Measurements from ENCODE around the gene NOP53.
"Not testable (repeated sequence)": the region's sequence is repeated elsewhere in the genome, so short reads cannot be mapped to it uniquely, and the experiment has no call there.

The NOP53 gene

DNA sequence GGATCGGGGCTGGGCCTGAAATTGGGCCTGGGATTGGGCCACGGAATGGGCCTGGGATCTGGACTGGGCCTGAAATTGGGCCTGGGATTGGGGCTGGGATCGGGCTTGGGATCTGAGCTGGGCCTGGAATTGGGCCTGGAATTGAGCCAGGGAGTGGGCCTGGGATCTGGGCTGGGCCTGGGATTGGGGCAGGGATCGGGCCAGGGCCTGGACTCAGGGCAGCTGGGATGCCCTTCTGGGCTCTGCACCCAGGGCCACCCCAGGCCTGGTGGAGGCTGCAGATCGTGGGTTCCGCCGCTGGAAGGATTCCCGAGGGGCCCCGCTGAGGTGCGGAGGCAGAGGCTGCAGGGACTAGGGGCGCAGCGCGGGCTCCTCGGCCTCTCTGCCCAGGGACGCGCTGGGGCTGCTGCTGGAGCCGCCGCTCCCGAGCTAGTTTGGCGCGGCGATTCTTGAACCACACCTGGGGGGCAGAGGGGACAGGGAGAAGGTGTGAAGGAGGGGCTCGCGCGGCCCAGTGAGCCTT lies 57.2 kb downstream of the NOP53 start:
- DNase-seq (ENCODE audit: insufficient read length, low spot score) (no peak), FAIRE-seq (no peak)

GRCh38 chr19:47803148-47803547 lies 57.8 kb downstream of the NOP53 start:
- not testable (repeated sequence) for FAIRE-seq; DNase-seq (ENCODE audit: insufficient read length, low spot score)

GRCh38 chr19:47803671-47804070 lies 58.3 kb downstream of the NOP53 start:
- not testable (repeated sequence) for DNase-seq (ENCODE audit: insufficient read length, low spot score); FAIRE-seq

DNA sequence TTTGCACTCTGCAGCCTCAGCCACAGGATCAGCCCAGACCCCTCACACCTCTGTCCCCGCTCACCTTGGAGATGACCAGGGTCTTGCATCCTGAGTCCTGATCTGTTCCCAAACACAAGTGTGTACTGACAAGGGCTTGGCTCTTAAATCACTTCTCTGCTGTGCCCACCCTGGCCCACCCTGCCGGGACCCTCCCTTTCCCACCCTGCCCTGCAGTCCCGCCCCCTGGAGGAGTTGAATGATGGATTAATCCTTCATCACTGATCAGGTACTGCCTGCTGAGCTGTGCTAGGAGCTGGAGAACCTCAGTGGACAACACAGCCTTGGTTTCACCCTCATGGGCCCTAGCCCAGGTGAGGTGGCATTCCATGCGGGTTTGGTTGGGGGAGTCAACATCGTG lies 59.1 kb downstream of the NOP53 start, which contains the start of gene TPRX1:
TPRX1 (minus strand) TSS at position 101 of the 400 bp plus-strand sequence; CDS start at position 89, 12 bp downstream.
- not testable (repeated sequence) for FAIRE-seq; DNase-seq (ENCODE audit: insufficient read length, low spot score)

GRCh38 chr19:47805313-47805712 lies 60.0 kb downstream of the NOP53 start:
- FAIRE-seq = no peak

GRCh38 chr19:47806435-47806834 lies 61.1 kb downstream of the NOP53 start:
- DNase-seq (ENCODE audit: insufficient read length, low spot score) = no peak
- FAIRE-seq = no peak

More at GRCh38 chr19:47805313-47805712, 60.0 kb downstream of the NOP53 start:
- DNase-seq (ENCODE audit: insufficient read length, low spot score) = no peak
